ENCODE data around the gene NLGN1. TPM values are rescaled to one million over a fixed set of nuclear protein-coding genes. Genes with fewer than 3 reads are reported as not detected.

The NLGN1 gene
- total and polyA plus RNA-seq, 2 experiments from 2014 or later: 5.1 to 11.2 TPM

GRCh38 chr3:173755161-173755560 is 357.6 kb downstream of the NLGN1 start:
- TF ChIP-seq CTCF (IDR thresholded peaks at IDR 0.05; ENCODE audit: poor library complexity) (no peak), EZH2 (IDR thresholded peaks at IDR 0.05; ENCODE audit: borderline replicate concordance) (no peak), EZH2phosphoT487 (IDR thresholded peaks at IDR 0.05; ENCODE audit: low read depth, severe bottlenecking, unreplicated experiment) (no peak)
- Histone ChIP-seq H3K4me1 (ENCODE audit: insufficient read depth) (no peaks in the 10 kb centered on the region), H3K36me3 (replicated peaks; ENCODE audit: insufficient read depth, low read depth) (no peaks in the 10 kb centered on the region), H3K9me3 (ENCODE audit: low read depth) (no peaks in the 10 kb centered on the region), H3K27ac (no peak overlapping the region), H3K9me2 (replicated peaks; ENCODE audit: insufficient read depth) (no peaks in the 10 kb centered on the region), H3K4me2 (no peak overlapping the region), H3K4me3 (no peak overlapping the region), H2AFZ (no peak overlapping the region), H3K79me2 (no peaks in the 10 kb centered on the region), H3K27me3 (no peaks in the 10 kb centered on the region), H4K20me1 (ENCODE audit: insufficient read depth, poor library complexity, severe bottlenecking) (no peaks in the 10 kb centered on the region)
- no peak for DNase-seq (ENCODE audit: low spot score)

DNA sequence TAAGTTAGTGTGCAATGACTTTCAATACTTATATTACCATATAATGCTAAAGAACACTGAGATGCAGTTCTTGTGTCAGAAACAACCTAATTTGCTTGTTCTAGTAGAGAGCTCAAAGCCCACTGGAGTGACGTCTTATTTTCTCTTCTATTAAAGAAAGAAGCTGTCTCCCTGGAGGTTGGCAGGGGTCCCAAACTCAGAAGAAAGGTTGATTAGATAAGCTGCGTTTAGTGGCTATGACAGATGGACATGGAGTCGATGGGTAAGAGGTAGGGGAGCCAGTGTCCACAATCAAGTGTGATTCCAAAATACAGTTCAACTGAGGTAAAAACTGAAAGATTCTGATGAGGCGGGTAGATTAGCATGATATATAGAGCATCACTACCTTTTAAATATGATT is 363.6 kb downstream of the NLGN1 start:
- no peak overlapping the region for H2AFZ ChIP-seq
- TF ChIP-seq EZH2 (IDR thresholded peaks at IDR 0.05; ENCODE audit: borderline replicate concordance) (no peak), EZH2phosphoT487 (IDR thresholded peaks at IDR 0.05; ENCODE audit: low read depth, severe bottlenecking, unreplicated experiment) (no peak), CTCF (IDR thresholded peaks at IDR 0.05; ENCODE audit: poor library complexity) (no peak)
- H3K9me3 ChIP-seq (ENCODE audit: low read depth): no peaks in the 10 kb centered on the region
- H3K4me2 ChIP-seq: no peak overlapping the region
- H3K79me2 ChIP-seq: no peaks in the 10 kb centered on the region
- 80% methylated on average over 4 of the region's 4 CpGs for WGBS (ENCODE audit: low lambda C conversion rate, missing lambda C conversion rate)
- no peaks in the 10 kb centered on the region for H3K9me2 ChIP-seq (replicated peaks; ENCODE audit: insufficient read depth)
- H3K36me3 ChIP-seq (replicated peaks; ENCODE audit: insufficient read depth, low read depth): no peaks in the 10 kb centered on the region
- no peaks in the 10 kb centered on the region for H4K20me1 ChIP-seq (ENCODE audit: insufficient read depth, poor library complexity, severe bottlenecking)
- H3K27ac ChIP-seq: no peak overlapping the region
- no peaks in the 10 kb centered on the region for H3K27me3 ChIP-seq
- H3K4me3 ChIP-seq: no peak overlapping the region
- H3K4me1 ChIP-seq (ENCODE audit: insufficient read depth): no peaks in the 10 kb centered on the region
- DNase-seq (ENCODE audit: low spot score): no peak

DNA sequence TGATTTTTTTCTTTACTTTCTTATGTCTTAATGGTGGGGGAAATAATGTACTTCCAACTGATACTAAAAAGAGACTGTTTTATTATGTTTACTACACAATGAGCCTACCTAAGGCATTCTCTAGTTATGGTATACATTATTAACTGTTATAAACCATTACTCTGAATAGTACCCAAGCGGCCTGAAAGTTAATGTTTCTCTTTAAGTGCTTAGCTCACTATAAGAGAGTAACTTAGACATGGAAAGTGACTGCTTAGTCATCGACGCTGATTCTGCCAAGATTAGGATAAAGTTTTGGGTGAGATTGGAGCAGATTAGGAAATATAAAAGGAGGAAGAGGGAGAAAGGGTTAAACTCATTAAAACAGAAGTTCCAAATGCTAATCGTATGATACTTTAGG is 365.0 kb downstream of the NLGN1 start:
- WGBS (ENCODE audit: low lambda C conversion rate, missing lambda C conversion rate): 70% methylated on average over 4 of the region's 4 CpGs
- TF ChIP-seq CTCF (IDR thresholded peaks at IDR 0.05; ENCODE audit: poor library complexity) (no peak), EZH2phosphoT487 (IDR thresholded peaks at IDR 0.05; ENCODE audit: low read depth, severe bottlenecking, unreplicated experiment) (no peak), EZH2 (IDR thresholded peaks at IDR 0.05; ENCODE audit: borderline replicate concordance) (no peak)
- no peaks in the 10 kb centered on the region for H3K9me2 ChIP-seq (replicated peaks; ENCODE audit: insufficient read depth)
- H3K4me3 ChIP-seq: no peak overlapping the region
- no peaks in the 10 kb centered on the region for H3K79me2 ChIP-seq
- no peaks in the 10 kb centered on the region for H3K27me3 ChIP-seq
- H3K27ac ChIP-seq: no peak overlapping the region
- no peaks in the 10 kb centered on the region for H3K4me1 ChIP-seq (ENCODE audit: insufficient read depth)
- H3K36me3 ChIP-seq (replicated peaks; ENCODE audit: insufficient read depth, low read depth): no peaks in the 10 kb centered on the region
- H3K9me3 ChIP-seq (ENCODE audit: low read depth): no peaks in the 10 kb centered on the region
- H3K4me2 ChIP-seq: no peak overlapping the region
- no peaks in the 10 kb centered on the region for H4K20me1 ChIP-seq (ENCODE audit: insufficient read depth, poor library complexity, severe bottlenecking)
- DNase-seq (ENCODE audit: low spot score): no peak
- H2AFZ ChIP-seq: no peak overlapping the region

DNA sequence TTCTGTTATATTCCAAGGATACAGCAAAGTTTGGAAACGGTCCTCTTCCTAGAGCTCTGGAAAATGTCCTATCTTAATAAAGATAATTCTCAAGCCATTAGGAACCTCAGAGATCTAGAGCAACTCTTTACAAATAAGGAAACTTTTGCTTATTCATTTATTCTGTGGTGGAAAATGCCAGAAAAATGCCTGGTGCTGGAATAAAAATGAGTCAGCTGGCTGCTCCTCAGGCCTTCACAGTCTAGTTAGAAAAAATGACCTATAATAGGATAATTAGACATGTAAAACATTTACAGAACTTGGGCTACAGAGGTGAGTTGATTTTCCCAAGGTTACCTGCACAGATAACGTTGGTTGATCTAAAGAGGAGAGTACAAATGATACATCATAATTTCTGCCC is 372.5 kb downstream of the NLGN1 start:
- no peaks in the 10 kb centered on the region for H3K27me3 ChIP-seq
- no peaks in the 10 kb centered on the region for H3K79me2 ChIP-seq
- H3K4me1 ChIP-seq (ENCODE audit: insufficient read depth): no peaks in the 10 kb centered on the region
- no peak for TF ChIP-seq EZH2phosphoT487 (IDR thresholded peaks at IDR 0.05; ENCODE audit: low read depth, severe bottlenecking, unreplicated experiment)
- no peaks in the 10 kb centered on the region for H3K9me2 ChIP-seq (replicated peaks; ENCODE audit: insufficient read depth)
- H2AFZ ChIP-seq: no peak overlapping the region
- H3K36me3 ChIP-seq (replicated peaks; ENCODE audit: insufficient read depth, low read depth): no peaks in the 10 kb centered on the region
- H3K27ac ChIP-seq: no peak overlapping the region
- 69% methylated on average over 2 of the region's 2 CpGs for WGBS (ENCODE audit: low lambda C conversion rate, missing lambda C conversion rate)
- H3K4me2 ChIP-seq: no peak overlapping the region
- no peaks in the 10 kb centered on the region for H3K9me3 ChIP-seq (ENCODE audit: low read depth)
- no peaks in the 10 kb centered on the region for H4K20me1 ChIP-seq (ENCODE audit: insufficient read depth, poor library complexity, severe bottlenecking)
- peak; percentile 5 for DNase-seq (ENCODE audit: low spot score)
- no peak overlapping the region for H3K4me3 ChIP-seq

All from hepatocyte (in vitro differentiated cells).